Duodenal mucosa (tissue), 2 donors: ENCODE measurements around the gene MARCHF9.

Source experiments
- H3K27ac ChIP-seq: one replicate; pipeline ENCODE4 v1.7.0; 2013; ENCODE audit warnings: low read depth, low read length
- H3K27me3 ChIP-seq, 2 donors: one replicate each; pipeline ENCODE4 v1.7.0; 2013; ENCODE audit warnings: low read length in 2 of 2, control low read depth in 1 of 2; ENCODE audit not compliant: insufficient read depth in 2 of 2, control insufficient read depth in 1 of 2
- H3K36me3 ChIP-seq, 2 donors: one replicate each; pipeline ENCODE4 v1.7.0; 2013; ENCODE audit warnings: low read length in 2 of 2, control low read depth in 1 of 2; ENCODE audit not compliant: insufficient read depth in 2 of 2, control insufficient read depth in 1 of 2
- H3K4me1 ChIP-seq, 2 donors: one replicate each; pipeline ENCODE4 v1.7.0; 2013; ENCODE audit warnings: low read length in 2 of 2, control low read depth in 1 of 2; ENCODE audit not compliant: insufficient read depth in 2 of 2, control insufficient read depth in 1 of 2
- H3K4me3 ChIP-seq, 2 donors: one replicate each; pipeline ENCODE4 v1.7.0; 2013; ENCODE audit warnings: low read length in 2 of 2, low read depth in 1 of 2
- H3K9ac ChIP-seq, 2 donors: one replicate each; pipeline ENCODE4 v1.7.0; 2013; ENCODE audit warnings: low read length in 2 of 2, low read depth in 1 of 2
- H3K9me3 ChIP-seq, 2 donors: one replicate each; pipeline ENCODE4 v1.7.0; 2013; ENCODE audit warnings: low read length in 2 of 2, control low read depth in 1 of 2; ENCODE audit not compliant: control insufficient read depth in 1 of 2

Gene MARCHF9

DNA sequence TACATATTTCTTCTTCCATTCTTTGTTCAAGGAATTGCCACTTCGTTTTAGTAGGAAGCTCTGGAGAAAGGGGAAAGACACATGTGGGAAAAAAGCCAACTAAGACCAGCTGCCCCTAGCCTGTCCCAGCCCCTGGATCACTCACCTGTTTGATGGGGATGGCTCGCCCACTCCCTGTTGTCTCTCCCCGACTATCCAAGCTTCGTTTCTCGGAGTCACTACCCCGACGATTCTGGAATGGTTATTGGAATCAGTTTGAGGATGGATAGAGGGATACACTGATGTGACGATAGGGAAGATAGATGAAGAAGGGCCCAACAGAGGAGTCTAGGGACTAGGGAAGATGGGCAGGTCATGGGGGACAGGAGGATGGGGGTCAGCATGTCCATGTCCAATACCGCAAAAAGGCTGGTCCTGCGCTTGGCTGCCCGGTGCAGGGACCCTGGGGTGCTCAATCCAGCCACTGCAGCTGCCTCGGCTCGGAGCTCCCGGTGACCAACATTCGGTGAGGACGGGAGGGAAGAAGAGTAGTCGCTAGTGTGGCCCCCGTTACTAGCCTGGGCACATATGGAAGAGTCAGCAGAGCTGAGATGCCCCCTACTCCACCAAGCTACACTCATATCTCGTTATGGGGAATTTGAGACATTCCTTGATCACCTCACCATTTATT lies 23.4 kb upstream of the MARCHF9 start:
- Histone ChIP-seq H3K27ac (no peak overlapping the region), H3K9ac (no peak overlapping the region), H3K4me3 (no peak overlapping the region), H3K27me3 (peaks cover 47 to 50% of the 10 kb centered on the region in 2 donors), H3K36me3 (peaks cover 0 to 8% of the 10 kb centered on the region in 2 donors), H3K4me1 (peaks cover 5 to 8% of the 10 kb centered on the region in 2 donors), H3K9me3 (no peaks in the 10 kb centered on the region)

DNA sequence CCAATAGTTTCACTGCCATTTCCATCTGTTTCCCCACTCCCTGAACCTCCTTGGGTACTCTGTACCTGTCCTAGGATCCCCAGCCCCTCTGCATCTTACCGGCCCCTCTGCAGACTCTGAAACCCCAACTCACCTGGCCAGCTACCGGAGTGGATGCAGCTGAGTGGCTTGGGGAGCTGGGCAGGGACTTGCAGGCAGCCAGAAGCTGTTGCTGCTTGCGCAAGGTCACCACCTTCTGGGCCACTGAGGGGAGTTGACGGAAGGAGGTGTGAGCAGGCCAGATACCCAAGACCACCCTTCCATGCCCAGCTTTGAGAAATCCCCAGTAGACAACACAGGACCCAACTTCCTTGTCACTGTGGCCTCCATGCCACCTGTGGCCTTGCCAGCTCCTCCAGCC lies 22.6 kb upstream of the MARCHF9 start:
- Histone ChIP-seq H3K36me3 (peaks cover 0 to 8% of the 10 kb centered on the region in 2 donors), H3K9me3 (no peaks in the 10 kb centered on the region), H3K9ac (no peak overlapping the region), H3K4me3 (no peak overlapping the region), H3K27ac (no peak overlapping the region), H3K27me3 (peaks cover 48 to 55% of the 10 kb centered on the region in 2 donors), H3K4me1 (peaks cover under 1% of the 10 kb centered on the region in 2 donors)

DNA sequence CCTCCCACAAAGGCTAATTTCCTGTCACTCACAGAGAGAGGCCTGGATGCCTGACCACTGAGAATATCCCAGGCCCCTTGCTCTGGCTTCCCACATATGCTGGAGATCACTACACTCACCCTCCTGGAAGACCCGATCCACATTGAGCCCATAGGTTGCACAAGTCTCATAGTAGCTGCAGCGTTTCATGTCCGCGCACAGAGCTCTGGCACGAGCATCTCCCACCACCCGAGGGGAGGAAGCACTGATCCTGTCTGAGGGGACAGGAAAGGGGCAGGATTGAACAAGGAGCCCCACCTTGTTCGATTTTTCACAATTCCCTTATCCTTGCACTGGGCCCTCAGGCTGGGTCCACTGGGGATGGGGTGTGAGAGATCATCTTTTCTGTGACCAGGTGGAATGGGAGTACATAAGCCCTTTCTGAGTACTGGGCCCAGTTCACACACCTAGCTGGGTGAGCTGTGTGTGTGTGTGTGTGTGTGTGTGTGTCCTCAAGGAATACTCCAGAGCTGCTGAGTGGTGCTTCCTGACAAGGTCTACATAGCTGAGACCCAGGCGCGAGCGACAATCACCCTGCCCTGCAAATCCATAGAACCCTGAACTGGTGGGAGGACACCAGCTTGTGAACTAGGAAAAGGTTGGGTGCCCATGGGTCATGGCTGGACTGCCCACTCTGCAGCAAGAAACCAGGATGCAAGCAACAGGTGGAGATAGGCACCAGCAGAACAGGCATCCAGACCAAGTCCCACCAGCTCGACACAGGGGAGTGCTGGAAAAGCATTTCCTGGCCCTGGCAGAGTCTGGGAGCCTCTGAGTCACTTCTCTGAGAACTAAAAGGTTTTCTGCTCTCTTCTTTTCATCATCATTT lies 21.9 kb upstream of the MARCHF9 start:
- Histone ChIP-seq H3K4me1 (no peaks in the 10 kb centered on the region), H3K9me3 (no peaks in the 10 kb centered on the region), H3K4me3 (no peak overlapping the region), H3K36me3 (peaks cover 0 to 8% of the 10 kb centered on the region in 2 donors), H3K27ac (no peak overlapping the region), H3K27me3 (peaks cover 41 to 53% of the 10 kb centered on the region in 2 donors), H3K9ac (no peak overlapping the region)

DNA sequence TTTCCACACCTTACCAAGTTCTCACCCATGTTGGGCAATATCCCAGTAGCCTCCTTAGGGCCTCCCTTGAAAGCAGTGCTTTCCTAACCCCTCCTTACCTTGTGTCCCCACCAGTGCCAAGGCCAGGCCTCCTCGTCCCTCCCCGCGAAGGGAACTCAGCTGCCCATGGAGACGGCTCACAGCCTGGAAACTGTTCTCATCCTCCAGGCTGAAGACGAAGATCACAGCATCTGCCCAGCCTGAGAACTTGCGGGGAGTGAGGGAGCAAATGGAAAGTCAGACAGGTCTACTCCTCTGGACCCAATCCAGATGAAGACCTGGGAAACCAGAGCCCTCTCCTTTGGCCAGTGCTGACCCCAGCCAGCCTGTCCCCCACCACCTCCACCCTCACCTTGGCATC lies 21.0 kb upstream of the MARCHF9 start:
- no peak overlapping the region for H3K27ac ChIP-seq
- peaks cover 43 to 54% of the 10 kb centered on the region in 2 donors for H3K27me3 ChIP-seq
- peaks cover 0 to 8% of the 10 kb centered on the region in 2 donors for H3K36me3 ChIP-seq

DNA sequence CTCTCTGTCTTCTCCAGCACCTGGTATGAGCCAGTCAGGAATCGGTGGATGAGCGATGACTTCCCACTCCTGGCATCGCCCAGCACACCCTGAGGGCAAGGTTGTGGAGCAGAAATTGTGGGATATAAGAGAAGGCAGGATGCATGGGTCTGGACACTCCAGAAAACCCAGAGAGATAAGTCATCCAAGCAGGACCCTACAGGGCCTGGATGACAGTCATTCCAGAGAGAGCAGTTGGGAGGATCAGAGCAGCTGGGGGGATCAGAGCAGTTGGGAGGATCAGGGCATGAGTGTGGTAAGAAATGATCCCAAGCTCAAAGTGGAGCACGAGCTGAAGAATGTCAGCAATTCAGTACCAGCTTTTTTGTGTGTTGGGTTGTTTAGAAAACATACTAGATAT lies 20.3 kb upstream of the MARCHF9 start:
- peaks cover 0 to 7% of the 10 kb centered on the region in 2 donors for H3K4me1 ChIP-seq
- peaks cover 50 to 59% of the 10 kb centered on the region in 2 donors for H3K27me3 ChIP-seq
- H3K27ac ChIP-seq = no peak overlapping the region
- no peaks in the 10 kb centered on the region for H3K9me3 ChIP-seq
- no peak overlapping the region for H3K9ac ChIP-seq
- H3K4me3 ChIP-seq = no peak overlapping the region
- H3K36me3 ChIP-seq = peaks cover 0 to 8% of the 10 kb centered on the region in 2 donors

More for the DNA sequence above, 21.0 kb upstream of the MARCHF9 start:
- Histone ChIP-seq H3K4me3 (no peak overlapping the region), H3K9ac (no peak overlapping the region), H3K4me1 (peaks cover 0 to under 1% of the 10 kb centered on the region in 2 donors), H3K9me3 (no peaks in the 10 kb centered on the region)

DNA sequence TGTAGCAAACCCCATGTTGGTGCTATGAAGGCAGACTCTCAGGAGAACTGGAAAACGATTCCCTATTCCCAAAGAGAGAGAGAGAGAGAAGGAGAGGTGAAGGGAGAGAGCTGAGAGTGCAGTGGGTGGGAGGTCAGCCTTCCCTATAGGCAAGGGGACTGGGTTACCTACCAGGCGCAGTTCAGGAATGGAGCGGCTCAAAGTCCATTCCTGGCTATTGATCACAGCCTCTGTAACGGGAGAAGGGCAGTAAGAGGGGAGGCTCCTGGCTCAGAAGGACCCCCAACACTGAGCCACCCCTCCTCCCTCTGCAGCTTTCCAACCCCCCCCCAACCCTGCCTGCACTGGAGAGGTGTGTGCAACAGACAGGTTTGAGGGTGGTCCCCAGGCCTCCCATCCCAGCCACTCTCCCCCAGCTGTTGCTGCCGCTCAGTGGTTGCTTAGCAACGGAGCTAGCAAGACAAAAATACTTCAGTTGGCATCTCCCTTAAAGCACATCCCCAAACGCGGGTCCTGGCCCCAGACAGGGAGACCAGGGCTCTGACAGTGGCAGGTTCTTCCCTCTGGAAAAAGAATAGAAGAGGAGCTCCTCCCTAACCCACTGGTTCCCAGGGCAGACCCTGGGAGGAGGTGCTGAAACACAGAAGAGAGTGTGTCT lies 19.6 kb upstream of the MARCHF9 start:
- Histone ChIP-seq H3K36me3 (peaks cover 0 to 5% of the 10 kb centered on the region in 2 donors), H3K4me3 (no peak overlapping the region), H3K4me1 (peaks cover 0 to 10% of the 10 kb centered on the region in 2 donors), H3K27ac (no peak overlapping the region), H3K9me3 (no peaks in the 10 kb centered on the region), H3K27me3 (peaks cover 50 to 60% of the 10 kb centered on the region in 2 donors), H3K9ac (no peak overlapping the region)

DNA sequence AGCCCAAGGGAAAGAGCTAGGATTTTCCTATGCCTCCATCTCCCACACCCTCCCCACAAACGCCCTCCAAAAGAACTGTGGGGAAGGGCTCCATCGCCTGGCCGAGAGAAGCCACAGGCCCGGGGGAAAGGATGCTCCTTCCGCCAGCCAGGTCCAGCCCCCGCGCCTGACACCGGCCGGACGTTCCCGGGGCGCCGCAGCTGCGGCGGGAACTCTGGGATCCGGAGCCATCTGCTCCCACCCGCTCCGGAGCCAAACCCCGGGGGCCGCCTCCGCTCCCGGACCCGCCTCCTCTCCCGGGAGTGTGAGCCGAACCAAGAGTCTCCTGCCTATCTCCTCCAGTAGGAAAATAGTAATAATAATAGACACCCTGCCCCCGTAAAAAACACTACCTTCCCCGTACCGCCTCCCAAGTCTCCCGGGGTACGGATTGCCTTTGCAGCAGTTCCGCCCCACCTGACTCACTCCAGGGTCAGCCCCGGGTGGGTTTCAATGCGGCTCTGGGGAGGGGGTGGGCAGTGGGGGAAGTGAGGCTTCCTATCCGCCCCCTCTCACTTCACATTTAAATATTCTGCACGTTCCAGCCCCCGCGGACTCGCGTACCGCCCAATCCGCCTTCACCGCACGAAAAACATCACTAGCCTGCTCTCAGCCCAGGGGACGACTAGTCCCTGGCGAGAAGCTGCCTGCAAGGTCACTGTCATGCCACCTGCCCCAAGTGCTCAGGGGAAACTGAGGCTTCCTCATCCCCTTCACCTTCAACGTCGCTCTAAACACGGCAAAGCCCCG lies 18.8 kb upstream of the MARCHF9 start:
- peaks cover 0 to 4% of the 10 kb centered on the region in 2 donors for H3K36me3 ChIP-seq
- H3K9ac ChIP-seq = no peak overlapping the region
- no peaks in the 10 kb centered on the region for H3K9me3 ChIP-seq
- no peak overlapping the region for H3K27ac ChIP-seq
- peaks cover 0 to 18% of the 10 kb centered on the region in 2 donors for H3K4me1 ChIP-seq
- H3K4me3 ChIP-seq = no peak overlapping the region
- peaks cover 53 to 65% of the 10 kb centered on the region in 2 donors for H3K27me3 ChIP-seq

DNA sequence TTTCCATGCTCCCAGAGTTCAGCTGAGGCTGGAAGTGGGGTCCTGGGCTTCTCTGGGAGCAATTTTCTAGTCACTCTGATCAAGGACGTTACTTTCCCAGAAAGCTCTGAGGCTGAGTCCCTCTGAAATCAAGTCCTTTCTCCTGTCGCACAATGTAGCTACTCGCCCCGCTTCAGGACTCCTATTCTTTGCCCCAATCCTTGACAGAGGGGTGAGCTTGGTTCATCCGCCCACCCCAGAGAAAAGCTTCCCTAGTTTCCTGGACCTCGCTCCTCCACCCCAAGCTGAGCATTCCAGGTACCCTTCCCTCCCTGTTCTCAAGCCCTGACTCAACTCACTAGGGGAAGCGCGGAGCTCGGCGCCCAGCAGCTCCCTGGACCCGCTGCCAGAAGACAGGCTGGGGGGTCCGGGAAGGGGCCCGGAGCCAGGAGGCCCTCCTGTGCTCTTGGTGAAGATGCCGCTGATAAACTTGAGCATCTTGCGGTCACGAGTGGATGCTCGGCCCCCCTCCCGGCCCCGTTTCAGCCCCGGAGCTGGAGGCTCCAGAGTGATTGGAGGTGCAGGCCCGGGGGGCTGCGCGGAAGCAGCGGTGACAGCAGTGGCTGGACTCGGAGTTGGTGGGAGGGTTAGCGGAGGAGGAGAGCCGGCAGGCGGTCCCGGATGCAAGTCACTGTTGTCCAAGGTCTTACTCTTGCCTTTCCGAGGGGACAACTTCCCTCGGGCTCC lies 18.0 kb upstream of the MARCHF9 start:
- no peaks in the 10 kb centered on the region for H3K9me3 ChIP-seq
- H3K9ac ChIP-seq = no peak overlapping the region
- peaks cover 53 to 72% of the 10 kb centered on the region in 2 donors for H3K27me3 ChIP-seq
- no peak overlapping the region for H3K27ac ChIP-seq
- no peak overlapping the region for H3K4me3 ChIP-seq
- H3K4me1 ChIP-seq = peaks cover 0 to 20% of the 10 kb centered on the region in 2 donors
- H3K36me3 ChIP-seq = peaks cover 0 to 4% of the 10 kb centered on the region in 2 donors
